ENCODE data around the gene TMC7. TPM values are rescaled to one million over a fixed set of nuclear protein-coding genes. Genes with fewer than 3 reads are reported as not detected.
"Not testable (repeated sequence)": the region's sequence is repeated elsewhere in the genome, so short reads cannot be mapped to it uniquely, and the experiment has no call there.

The TMC7 gene
- total RNA-seq, 1 experiment from 2014 or later, result 4.1 TPM

- DNase-seq (ENCODE audit: extremely low read depth, low read depth), result no peak
These were observed 8.6 kb upstream of the TMC7 start for GRCh38 chr16:18975109-18975508.

GRCh38 chr16:18979936-18980335 is 3.8 kb upstream of the TMC7 start:
- DNase-seq (ENCODE audit: extremely low read depth, low read depth), result no peak

GRCh38 chr16:18984435-18985005 is 786 bp downstream of the TMC7 start:
- DNase-seq (ENCODE audit: extremely low read depth, low read depth), result no peak

DNA sequence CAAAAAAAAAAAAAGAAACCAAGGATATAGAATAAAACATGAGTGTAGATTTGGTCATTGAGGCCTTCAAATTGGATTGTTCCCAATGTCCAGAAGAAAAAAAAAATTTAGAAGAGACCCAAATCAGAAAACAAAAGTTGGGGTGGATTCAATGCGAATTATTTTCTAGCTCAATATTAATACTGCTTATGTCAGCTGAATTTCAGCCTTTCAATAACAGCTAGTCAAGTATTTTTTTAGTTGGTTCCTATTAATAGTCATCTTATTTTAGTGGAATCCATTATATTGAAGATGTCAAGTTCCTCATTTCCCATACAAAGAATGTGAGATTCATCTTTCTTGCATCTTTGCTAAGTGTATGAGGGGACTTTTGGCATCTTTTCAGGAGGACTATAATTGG is 1.5 kb downstream of the TMC7 start:
- DNase-seq (ENCODE audit: extremely low read depth, low read depth), result not testable (repeated sequence)

DNA sequence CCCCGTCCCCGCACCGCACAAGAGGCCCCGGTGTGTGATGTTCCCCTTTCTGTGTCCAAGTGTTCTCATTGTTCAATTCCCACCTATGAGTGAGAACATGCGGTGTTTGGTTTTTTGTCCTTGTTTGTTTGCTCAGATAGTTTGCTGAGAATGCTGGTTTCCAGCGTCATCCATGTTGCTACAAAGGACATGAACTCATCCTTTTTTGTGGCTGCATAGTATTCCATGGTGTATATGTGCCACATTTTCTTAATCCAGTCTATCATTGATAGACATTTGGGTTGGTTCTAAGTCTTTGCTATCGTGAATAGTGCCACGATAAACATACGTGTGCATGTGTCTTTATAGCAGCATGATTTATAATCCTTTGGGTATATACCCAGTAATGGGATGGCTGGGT is 8.0 kb downstream of the TMC7 start:
- DNase-seq (ENCODE audit: extremely low read depth, low read depth), result not testable (repeated sequence)

DNA sequence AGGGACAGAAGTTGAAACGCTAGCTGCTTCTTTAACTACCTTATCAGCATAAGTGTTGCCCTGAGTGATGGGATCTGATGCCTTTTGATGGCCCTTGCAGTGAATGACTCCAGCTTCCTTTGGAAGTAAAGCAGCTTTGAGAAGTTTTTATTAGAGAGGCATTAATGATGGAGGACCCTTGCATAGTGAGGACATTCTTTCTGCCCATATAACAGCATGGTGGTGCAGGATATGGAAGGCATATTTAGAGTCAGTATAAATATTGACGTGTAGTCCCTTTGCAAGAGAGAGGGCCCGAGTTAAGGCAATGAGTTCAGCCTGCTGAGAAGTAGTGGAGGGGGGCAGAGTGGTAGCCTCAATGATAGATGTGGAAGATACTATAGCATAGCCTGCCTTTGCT is 9.8 kb downstream of the TMC7 start:
- DNase-seq (ENCODE audit: extremely low read depth, low read depth), result not testable (repeated sequence)

DNA sequence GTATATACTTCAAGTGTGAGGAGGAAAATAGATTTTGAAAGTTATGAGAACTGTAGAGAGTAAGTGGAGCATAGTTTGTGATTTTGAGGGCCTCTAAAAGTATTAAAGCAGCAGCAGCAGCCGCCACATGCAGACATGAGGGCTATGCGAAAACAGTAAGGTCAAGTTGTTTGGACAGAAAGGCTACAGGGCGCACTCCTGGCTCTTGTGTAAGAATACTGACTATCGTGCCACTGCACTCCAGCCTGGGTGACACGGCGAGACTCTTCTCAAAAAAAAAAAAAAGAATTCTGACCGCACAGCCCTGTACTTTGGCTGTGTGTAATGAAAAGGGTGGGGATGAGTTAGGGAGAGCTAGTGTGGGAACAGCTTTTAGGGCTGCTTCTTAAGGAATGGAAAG is 10.4 kb downstream of the TMC7 start:
- not testable (repeated sequence) for DNase-seq (ENCODE audit: extremely low read depth, low read depth)

DNA sequence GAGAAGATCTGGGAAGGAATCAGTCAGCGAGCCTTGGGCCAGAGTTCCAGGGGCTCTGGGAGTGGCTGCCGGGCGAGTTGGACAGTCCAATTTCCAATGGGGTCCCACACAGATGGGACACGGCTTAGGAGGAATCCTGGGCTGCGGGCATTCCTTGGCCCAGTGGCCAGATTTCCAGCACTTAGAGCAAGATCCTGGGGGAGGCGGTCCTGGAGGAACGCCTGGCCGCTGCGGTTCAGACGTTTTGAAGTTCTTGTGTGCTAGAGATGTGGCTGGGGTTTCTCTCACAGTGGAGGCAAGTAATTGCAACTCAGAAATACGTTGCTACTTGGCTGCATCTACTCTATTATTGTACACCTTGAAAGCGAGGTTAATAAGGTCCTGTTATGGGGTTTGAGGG is 11.7 kb downstream of the TMC7 start:
- not testable (repeated sequence) for DNase-seq (ENCODE audit: extremely low read depth, low read depth)

- not testable (repeated sequence) for DNase-seq (ENCODE audit: extremely low read depth, low read depth)
These were observed 12.8 kb downstream of the TMC7 start for GRCh38 chr16:18996536-18996935.

DNA sequence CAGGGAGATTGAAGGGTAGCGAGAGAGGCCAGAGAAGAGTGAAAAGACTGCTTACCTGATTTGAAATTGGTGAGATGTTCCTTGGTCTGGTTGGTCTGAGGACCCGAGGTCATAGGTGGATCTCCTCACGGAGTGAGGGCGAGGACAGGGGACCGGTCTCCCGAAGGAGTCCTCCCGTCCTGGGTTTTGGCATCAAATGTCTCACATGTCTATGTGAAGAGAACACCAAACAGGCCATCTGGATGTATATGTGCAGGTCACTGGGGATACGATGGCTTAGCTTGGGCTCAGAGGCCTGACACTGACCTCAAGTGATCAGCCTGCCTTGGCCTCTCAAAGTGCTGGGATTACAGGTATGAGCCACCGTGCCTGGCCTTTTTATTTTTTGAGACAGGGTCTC is 13.3 kb downstream of the TMC7 start:
- DNase-seq (ENCODE audit: extremely low read depth, low read depth), result not testable (repeated sequence)

DNA sequence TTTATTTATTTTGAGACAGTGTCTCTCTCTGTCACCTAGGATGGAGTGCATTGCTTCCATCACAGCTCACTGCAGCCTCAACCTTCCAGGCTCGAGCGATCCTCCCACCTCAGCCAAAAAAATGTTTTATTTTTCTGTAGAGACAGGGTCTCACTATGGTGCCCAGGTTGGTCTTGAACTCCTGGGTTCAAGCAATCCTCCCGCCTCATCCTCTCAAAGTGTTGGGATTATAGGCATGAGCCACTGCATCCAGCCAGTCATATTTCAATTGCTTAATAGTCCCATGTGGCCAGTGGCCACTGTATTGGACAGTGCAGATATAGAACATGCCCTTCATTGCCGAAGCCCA is 15.3 kb downstream of the TMC7 start:
- DNase-seq (ENCODE audit: extremely low read depth, low read depth), result no peak

- DNase-seq (ENCODE audit: extremely low read depth, low read depth), result no peak
These were observed 18.1 kb downstream of the TMC7 start for GRCh38 chr16:19001788-19002187.

DNA sequence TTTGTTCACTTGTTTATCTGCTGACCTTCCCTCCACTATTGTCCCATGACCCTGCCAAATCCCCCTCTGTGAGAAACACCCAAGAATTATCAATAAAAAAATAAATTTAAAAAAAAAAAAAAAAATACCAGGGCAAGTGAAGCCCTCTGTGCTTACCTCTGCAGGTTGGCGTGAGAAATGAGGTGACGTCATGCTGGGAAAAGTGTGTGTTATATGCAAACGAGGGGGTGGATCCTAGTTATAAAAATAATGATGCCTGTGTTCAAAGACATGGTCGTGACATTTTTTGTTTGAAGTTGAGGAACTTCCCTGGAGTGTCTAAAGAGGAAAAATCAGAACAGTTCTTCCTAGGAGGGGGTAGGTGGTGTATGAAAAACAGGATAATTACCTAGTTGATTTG is 20.2 kb downstream of the TMC7 start:
- DNase-seq (ENCODE audit: extremely low read depth, low read depth), result no peak

GRCh38 chr16:19005561-19006445 is 22.1 kb downstream of the TMC7 start:
- DNase-seq (ENCODE audit: extremely low read depth, low read depth), result peak; percentile 62

GRCh38 chr16:19006446-19007315 is 22.9 kb downstream of the TMC7 start:
- no peak for DNase-seq (ENCODE audit: extremely low read depth, low read depth)

GRCh38 chr16:19008245-19009169 is 24.8 kb downstream of the TMC7 start:
- no peak for DNase-seq (ENCODE audit: extremely low read depth, low read depth)

GRCh38 chr16:19011169-19011731 is 27.5 kb downstream of the TMC7 start:
- no peak for DNase-seq (ENCODE audit: extremely low read depth, low read depth)

DNA sequence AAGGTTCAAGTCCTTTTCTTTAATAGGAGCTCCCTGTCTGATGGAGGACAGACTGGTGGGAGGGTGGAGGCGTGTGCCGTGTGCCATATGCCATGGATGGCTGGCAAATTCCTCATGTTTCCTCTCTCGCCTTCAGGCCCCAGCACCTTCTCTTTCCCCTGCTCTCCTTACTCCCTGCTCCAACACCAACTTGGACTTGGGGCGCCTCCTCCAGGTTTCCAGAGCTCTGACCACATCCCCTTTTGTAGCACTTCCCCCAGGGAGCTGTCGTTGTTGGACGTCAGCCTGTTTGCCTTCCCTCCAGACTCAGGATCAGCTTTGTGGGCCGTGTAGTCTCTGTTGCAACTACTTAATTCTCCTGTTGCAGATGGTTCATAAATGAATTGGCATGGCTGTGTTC is 30.7 kb downstream of the TMC7 start:
- DNase-seq (ENCODE audit: extremely low read depth, low read depth), result peak; percentile 20

DNA sequence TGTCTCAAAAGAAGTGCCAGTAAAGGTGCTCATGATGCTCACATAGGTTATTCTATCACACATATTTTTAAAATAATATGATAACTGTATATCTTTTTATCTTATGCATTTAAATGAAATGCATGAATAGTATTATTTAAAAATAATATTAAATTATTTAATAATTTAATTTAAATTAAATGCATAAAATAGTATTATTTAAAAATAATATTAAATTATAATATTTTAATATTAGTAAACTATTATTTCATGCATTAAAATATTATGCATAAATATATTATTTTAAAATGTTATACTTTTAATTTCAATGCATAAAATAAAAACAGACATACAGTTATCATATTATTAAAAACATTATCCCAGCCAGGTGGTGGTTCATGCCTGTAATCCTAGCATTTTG is 33.4 kb downstream of the TMC7 start:
- no peak for DNase-seq (ENCODE audit: extremely low read depth, low read depth)

DNA sequence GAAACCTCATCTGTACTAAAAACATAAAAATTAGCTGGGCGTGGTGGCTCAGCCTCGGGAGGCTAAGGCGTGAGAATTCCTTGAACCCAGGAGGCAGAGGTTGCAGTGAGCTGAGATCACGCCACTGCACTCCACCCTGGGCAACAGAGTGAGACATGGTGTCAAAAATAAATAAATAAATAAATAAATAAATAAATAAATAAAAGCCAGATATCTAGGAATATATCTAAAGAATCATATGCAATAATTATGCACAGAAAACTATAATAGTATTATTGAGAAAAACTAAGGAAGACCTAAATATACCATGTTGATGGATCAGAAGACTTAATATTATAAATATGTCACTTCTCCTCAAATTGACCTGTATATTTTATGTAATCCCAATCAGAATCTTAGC is 37.0 kb downstream of the TMC7 start:
- DNase-seq (ENCODE audit: extremely low read depth, low read depth), result no peak
